NCI-H1436 treated with DMSO at 0.1 percent for 48 hours (cell line): ENCODE measurements around the gene GRIN2A.

Experiments
- DNase-seq: peaks from one replicate; lab custom pipeline; 2025; lab: John Stamatoyannopoulos, UW

GRIN2A gene

GRCh38 chr16:10182222-10183053, at the start of gene GRIN2A:
GRIN2A (minus strand) TSS chr16:10182428; CDS start chr16:10180411, 2,017 bp downstream.
- no peak for DNase-seq

DNA sequence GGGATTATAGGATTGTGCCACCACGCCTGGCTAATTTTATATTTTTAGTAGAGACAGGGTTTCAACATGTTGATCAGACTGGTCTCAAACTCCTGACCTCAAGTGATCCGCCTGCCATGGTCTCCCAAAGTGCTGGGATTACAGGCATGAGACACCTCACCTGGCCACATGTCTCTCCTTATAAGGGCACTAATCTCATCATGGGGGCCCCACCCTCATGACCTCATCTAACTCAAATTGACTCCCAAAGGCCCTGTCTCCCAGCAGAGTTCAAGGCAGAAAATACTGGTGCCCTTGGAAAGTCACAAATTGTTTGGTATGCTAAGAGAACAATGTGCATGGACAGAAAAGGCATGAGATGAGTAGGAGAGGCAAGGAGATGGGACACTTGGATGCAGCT, 49.3 kb upstream of the GRIN2A start:
- DNase-seq = no peak

- DNase-seq = no peak
Measured at GRCh38 chr16:10228779-10229178, 46.6 kb upstream of the GRIN2A start.

DNA sequence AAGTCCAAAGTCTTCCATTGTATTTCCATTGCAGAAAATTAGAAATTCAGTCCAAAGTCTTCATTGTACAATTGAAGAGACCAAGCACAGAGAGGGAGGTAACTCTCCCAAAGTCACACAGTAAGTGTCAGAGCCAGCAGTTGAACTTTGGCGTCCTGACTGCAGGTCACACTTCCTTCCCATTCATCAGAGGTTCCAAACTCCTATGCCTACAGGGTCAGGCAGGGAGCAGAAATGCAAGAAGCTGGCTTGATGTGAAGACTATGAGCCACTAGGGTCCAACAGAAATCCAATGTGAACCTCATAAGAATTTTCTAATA, 44.7 kb upstream of the GRIN2A start:
- DNase-seq = no peak

DNA sequence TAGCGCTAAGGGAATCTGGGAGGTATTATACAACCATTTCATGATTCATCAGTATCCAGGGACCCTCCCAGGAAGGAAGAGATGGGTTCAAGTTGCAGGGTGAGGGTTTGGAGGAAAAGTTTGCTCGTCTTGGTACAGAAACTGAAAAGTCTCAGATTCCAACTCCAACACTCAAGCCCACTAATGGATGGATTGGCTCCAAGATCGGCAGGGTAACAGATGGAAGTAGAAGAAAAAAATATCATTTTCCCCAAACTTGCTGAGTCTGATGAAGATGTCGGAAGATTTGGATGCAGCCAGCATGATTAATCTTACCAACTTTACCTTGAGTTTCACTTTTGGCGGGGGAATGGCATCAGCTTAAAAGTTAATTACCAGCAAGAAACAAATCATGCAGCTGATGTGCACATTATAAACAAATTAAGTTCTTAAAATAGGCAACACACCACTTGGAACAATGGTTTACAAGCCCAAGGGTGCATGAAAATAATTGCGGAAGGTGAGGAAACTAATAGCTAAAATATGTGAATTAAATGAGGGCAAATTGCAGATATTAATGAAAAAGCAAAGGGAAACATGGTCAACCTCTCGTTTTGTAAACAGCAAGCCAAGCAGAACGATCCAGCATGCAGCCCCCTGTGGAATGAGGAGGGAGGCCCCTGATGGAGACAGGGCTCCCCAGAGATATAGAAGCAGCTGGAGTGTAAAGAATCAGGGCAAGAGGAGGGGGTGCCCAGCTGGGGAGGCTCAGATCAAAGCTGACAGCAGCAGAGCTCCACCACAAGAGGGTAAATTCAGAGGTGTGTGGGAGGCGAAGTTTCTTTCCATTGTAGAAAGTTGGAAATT, 44.1 kb upstream of the GRIN2A start:
- DNase-seq = no peak

DNA sequence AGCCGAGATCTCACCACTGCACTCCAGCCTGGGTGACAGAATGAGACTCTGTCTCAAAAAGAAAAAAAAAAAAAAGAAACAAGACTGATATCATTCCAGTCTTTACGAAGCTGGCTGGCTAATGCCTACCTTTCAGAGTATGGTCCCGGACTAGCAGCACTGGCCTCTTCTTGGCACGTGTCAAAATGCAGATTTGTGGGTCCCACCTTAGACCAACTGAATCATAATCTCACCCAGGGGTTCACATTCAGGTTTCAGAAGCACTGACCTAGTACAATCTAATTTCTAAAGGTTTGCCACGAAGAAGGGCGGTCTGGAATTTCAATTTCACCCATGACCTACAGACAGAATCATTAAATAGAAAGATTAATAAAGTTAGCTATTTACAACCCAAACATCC, 43.4 kb upstream of the GRIN2A start:
- DNase-seq = no peak

DNA sequence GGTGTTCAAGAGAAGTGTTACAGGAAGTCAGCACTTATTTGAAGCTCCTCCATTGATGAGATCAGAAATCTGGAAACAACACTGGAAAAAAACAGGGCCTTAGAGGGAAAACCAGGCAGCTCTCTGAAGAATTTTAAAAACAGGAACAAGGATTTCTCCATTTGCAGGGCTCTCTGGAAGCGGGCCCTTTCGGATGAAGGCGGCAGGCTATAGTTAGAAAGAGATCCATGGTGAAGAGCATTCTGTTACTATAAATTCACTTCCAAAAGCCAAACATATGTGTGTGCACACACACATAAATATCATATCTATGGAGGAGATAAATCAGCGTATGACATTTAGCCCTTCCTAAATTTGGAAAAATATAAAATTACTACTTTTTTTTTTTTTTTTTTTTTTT, 42.6 kb upstream of the GRIN2A start:
- DNase-seq = no peak

DNA sequence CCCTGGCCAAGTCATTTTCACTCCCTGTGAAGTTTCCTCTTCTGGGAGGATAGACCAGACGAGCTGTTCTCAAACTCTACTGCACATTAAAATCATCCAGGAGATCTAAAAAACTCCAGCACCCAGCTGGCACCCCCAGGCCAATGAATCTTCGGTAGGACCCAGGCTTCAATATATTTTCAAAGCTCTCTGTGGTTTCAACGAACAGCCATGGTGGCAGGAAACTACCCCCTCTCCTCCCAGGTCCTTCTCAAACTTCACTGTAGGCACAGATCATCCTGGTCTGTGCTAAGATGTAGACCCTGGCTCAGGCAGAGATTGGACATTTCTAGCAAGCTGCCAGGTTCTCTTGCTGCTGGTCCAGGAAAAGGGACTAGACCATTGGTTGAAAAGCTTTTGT, 38.7 kb upstream of the GRIN2A start:
- DNase-seq = no peak

GRCh38 chr16:10219742-10220141, 37.5 kb upstream of the GRIN2A start:
- DNase-seq = no peak

GRCh38 chr16:10218490-10219206, 36.4 kb upstream of the GRIN2A start:
- DNase-seq = no peak

- DNase-seq = no peak
Measured at GRCh38 chr16:10213748-10214147, 31.5 kb upstream of the GRIN2A start.

- DNase-seq = no peak
Measured at GRCh38 chr16:10210944-10211343, 28.7 kb upstream of the GRIN2A start.

GRCh38 chr16:10206865-10207264, 24.6 kb upstream of the GRIN2A start:
- no peak for DNase-seq

DNA sequence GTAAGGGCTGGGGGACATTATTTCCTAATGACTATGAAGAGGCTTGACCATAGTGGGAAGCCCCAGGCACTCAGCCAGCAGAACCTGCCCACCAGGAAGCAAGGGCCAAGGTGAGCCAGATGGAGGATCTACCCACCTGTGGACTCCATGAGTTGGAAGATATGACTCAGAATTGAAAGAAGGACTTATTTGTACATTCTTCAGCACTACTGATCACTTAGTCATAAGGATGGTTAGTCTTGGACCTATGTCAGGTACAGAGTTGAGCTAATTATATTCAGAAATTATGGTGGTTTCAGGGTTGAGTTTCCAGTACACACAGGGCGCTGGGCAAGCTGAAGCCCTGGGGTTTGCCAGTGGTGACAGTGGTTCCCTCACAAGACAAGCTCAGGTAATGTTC, 24.0 kb upstream of the GRIN2A start:
- no peak for DNase-seq

- DNase-seq = no peak
Measured at GRCh38 chr16:10205688-10206087, 23.5 kb upstream of the GRIN2A start.

GRCh38 chr16:10202649-10203048, 20.4 kb upstream of the GRIN2A start:
- DNase-seq = no peak

DNA sequence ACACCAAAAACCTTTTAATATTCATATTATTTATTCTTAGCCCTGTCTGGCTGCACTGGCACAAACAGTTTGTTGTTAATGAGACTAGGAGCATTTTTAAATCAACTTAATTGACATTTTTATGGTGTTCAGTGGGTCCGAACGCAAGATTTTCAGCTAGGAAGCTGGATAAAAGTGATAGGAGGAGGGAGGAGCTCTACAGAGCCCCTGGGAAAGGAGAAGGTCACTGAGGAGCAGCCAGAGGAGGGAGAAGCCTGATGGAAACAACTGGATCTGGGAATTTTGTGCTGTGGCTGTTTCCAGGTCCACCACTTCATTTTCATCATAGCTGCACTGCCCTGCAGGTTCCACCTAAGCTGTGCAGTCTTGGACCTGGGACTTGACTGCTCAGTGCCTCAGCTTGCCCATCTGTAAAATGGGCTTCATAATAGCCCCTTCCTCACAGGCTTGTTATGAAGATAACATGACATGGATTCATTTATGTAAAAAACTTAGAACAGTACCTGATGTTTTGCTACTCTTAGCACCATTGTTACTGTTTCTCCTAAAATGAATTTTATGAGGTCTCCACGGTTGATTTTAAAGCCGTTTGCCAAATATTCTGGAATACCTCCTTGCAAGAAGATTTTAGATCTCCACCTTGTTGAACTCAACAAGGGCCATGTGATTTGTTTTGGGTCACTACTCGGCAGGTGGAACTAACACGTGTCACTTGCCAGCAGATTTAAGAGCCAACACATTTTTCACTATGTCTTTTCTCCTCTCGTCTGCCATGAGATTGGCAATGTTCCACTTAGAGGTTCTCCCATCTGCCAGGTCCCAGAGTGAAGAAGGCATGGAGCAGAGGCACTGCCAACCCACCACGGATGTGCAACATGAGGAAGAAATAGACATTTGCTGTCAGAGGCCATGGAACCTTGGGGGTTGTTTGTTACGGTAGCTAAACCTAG, 18.7 kb upstream of the GRIN2A start:
- no peak for DNase-seq

DNA sequence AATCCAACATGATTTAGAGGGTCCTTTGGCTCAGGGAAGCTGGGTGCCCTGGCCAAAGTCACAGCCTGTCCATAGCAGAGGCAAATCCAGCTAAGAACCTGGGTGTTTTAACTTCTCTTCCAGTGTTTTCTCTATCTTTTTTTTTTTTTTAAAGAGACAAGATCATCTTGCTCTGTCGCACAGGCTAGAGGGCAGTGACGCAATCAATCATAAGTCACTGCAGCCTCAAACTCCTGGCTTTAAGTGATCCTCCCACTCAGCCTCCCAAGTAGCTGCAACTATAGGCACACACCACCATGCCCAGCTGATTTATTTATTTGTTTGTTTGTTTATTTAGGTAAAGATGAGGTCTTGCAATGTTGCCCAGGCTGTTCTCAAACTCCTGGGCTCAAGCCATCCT, 14.8 kb upstream of the GRIN2A start:
- DNase-seq = no peak

DNA sequence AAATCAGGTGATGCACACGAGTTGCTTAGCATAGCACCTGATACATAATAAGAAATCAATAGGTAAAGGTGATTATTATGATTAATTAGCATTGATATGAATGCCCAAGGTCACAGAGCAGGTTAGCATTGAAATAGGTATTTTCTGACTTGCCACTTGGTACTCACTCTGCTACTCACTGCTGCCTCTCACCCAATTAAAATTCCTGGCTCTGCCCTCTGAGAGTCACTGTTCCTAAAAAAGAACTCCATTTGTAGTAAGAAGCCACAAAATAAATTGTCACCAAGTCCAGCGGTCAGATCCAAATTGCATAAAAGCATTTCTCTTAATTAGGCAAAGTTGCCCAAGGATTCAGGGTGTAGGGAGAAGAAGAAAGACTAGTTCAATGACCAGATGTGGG, 8.9 kb upstream of the GRIN2A start:
- no peak for DNase-seq

DNA sequence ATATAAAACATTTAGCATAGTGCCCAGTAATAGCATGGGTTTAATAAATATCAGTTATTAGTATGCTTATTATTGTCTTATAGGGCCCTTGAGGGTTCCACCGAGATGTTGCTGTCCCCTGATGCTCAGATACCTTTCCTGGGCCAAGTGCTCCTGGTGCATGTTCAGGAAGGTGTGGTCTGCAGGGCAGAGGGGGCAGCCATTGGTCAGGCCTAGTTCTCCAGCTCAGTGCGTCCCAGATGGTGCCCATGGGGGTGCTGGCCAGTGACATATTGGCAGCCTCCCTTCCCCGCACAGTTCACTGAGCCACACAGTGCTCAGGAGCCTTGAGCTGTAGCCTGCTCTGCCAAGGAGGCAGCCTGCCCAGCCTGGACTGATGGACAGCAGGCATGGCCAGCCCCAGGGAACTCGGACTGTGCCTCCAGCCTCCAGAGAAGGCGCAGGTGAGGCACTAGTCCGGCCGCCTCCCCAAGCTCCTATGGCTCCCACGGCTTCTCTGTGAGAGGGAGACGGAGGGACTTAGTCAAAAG, 7.7 kb upstream of the GRIN2A start:
- no peak for DNase-seq

DNA sequence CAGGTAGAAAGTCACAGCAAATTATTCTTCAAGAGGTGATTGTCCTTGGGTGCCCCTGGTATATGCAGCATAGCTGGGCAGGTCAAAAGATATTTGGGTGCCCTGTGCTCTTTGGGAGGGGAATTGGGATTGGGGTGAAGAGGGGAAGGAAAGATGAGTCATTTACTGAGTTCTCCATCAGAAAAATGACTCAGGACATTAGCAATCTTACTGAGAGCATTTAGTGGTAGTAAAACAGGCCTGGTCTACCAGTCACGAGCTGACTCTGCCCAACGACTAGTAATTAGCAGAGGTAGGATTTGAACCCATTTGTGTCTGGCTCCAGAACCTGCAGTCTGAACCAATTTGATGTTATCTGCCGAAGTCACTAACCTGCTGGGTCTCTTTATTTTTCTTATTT, 6.0 kb upstream of the GRIN2A start:
- no peak for DNase-seq
